HG03432 (cell line): ENCODE results near the gene CDC25C.
A peak's percentile ranks its signal among the peaks of the same experiment; 100 is the strongest.
"Not testable (repeated sequence)": the region's sequence is repeated elsewhere in the genome, so short reads cannot be mapped to it uniquely, and the experiment has no call there.

Experiments used
- ATAC-seq: cut with Tn5 transposase; IDR thresholded peaks from one replicate; pipeline ENCODE4 v1.9.1; 2021; ENCODE audit warnings: mild to moderate bottlenecking, moderate library complexity; ENCODE audit not compliant: unreplicated experiment

The CDC25C gene

DNA sequence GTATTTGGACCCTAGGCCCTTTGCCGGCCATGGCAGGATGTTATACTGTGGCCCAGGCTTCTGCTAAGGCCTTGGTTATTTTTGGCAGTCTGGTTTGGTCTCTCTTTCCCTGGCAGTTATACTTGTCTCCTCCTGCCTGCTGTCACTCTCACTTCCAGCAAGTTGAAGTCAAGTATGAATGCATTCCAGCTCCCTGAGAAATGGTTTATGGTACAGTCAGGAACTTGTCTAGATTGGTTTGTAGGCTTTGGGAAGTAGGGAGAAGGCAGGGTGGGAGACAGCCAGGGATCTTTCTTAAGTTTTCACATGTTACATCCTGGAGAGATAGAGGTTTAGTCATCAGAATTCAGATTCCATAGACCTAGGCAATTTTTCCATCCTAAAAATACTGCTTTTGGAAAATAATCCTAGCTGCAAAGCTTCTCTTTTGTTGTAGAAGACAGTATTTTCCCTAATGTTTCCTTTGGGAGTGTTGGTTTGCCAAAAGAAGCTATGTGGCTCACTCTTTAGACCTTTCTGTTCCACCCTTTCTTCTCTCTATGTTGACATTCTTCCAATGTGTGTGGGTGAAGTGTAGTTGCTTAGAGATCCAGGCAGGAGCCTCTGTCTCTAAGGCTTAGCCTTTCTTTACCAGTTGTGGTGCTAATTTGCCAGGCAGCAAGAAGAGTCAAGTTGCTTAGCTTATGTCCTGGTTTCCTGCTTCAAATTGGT, 18.4 kb upstream of the CDC25C start:
- ATAC-seq: no peak

DNA sequence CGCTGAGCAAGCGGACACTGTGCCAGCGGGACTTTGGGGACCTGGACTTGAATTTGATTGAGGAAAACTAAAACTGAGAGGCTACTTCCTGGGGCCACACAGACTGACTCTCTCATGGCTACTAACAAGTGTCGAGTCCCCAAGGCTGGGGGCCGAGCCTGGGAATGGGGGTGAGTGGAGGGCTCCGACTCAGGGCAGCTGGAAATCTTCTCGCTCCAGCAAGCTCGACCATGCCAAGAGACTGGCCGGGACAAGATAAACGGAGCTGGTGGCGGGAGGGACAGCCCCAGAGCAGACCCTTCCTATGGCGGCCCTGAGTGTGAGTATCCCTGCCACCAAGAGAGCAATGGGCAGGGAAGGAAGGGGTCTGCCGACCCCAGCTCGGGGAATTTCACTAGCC, 15.3 kb upstream of the CDC25C start:
- ATAC-seq: no peak

DNA sequence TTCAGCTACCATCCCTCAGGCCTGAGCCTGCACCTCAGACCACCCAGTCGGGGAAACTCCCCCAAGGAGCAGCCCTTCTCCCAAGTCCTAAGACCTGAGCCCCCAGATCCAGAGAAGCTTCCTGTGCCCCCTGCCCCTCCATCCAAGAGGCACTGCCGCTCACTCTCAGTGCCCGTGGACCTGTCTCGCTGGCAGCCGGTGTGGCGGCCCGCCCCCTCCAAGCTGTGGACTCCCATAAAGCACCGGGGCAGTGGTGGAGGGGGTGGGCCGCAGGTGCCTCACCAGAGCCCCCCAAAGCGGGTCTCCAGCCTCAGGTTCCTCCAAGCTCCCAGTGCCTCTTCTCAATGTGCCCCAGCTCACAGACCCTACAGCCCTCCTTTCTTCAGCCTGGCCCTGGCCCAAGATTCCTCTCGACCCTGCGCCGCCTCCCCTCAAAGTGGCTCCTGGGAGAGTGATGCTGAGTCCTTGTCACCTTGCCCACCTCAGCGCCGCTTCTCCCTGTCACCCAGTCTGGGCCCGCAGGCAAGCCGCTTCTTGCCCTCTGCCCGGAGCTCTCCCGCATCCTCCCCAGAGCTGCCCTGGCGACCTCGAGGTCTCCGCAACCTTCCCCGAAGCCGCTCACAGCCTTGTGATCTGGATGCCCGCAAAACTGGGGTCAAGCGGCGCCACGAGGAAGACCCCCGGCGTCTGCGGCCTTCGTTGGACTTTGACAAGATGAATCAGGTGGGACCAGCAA, 13.5 kb upstream of the CDC25C start:
- ATAC-seq: no peak

DNA sequence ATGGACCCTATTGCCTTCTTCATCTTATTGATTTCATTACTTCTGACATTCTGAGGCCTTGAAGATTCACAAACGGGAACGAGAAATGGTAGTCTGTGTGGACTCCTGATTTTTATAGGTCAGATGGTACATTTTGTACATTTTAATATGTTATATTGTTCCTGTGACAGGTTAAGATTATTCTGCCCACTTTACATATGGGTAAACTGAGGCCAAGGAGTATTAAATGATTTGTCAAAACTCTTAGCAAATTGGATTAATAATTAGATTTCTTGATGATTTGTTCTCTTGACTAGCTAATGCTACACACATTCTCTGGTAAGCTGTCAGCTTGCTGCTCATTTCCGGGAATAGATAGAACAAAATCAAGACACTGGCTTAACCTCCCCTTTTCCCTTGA, 8.4 kb upstream of the CDC25C start:
- no peak for ATAC-seq

DNA sequence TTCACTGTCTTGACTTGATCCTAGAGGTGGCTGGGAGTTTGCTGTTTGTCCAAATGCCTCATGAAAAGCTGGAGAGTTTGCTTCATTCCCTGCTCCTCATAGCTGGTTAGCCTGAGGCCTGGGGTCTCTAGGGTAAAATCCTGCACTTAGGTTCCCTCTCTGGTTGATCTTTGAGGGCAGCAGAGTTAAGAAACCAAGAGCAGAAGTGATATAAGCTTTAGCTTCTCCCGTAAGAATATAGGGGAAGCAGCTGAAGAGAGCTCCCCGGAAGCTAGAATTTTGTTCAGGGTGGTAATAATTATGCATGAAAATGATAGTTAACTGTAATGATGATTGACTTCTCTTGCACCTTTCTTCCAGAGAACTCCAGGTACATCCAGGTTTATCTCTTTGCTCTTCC, 7.9 kb upstream of the CDC25C start:
- ATAC-seq: no peak

DNA sequence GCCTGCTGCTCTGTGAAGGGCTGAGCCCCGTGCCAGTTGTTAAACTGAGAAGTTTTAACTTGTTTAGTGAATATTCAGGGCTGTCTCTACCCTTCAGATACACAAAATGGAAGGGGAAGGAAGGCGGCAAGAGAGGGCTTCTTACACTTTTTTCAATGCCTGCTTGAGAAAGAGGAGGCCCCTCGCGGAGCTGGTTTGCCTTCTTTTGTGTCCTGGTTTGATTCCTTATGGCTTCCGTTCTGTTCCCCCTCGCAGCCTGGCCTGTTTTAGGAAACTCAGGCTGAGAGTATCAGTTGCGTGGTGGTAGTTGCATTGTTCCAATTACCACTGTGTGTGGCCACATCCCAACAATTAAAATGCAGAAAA, 7.5 kb upstream of the CDC25C start:
- ATAC-seq: no peak

DNA sequence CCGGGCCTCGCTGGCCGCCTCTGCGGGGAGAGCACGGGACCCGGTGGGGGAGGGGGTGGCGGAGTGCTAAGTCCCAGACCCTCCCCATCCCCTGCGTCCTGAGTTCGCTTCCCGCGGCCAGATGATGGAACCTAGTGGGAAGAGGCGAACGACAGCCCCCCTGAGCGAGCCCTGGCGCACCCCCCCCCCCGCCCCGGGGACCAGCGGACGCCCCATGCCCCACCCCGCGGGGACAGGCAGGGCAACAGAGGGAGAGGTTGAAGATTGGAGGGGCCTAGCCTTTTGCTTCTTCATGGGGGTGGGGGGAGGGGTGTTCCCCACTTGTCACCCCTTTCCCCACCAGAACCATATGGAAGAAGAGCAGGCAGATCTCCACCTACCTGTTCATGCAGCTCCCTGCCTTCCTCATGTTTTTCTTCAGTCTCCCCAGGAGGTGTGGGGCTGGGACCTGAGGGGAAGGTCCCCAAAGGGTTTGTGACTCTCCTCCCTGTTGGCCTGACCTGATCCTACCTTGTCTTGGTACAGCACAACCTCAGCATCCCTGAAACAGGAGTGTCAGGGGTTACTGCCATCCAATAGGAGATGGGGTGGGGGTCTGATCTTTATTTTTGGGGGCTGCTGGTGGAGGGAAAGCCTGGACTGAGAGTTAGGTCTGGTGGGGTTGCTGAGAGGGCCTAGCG, 6.9 kb upstream of the CDC25C start:
- no peak for ATAC-seq

DNA sequence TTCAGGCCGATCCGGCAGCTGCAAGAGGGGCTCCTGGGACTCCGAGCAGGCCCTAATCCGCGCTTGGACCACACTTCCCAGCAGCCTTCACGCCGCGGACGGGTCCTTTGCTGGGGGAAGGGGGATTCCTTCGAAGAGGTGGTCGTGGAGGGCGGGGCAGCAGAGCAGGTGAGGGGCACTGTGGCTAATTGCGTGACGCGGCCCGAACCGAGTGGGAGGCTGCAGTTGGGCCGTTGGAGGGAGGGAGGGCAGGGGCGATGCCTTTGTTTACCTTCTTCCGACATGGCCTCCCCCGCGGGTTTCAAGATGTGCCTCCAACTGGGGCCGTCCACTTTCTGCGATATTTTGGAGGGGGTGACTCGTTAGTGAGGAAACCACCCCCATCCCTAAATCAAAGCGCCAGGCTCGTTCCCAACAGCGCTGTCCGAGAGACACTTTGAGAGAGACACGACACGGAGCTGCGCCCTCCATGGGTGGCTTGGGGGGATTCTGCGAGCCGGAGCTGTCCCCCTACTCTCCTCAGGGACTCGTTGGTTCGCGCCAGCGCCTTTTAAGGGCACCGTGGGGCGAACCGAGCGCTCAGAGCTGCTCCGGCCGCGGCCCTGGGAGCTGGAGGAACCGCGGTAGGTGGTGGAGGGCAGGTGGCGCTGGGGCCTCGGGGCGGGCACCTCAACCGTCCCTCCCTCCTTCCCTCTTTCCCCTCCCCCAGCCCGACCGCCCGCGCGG, 6.2 kb upstream of the CDC25C start, which contains the start of gene FAM53C:
FAM53C (plus strand) TSS at position 582 of the 726 bp plus-strand sequence. CDS start 3,070 bp downstream, outside the sequence.
- ATAC-seq: peak; percentile 85

DNA sequence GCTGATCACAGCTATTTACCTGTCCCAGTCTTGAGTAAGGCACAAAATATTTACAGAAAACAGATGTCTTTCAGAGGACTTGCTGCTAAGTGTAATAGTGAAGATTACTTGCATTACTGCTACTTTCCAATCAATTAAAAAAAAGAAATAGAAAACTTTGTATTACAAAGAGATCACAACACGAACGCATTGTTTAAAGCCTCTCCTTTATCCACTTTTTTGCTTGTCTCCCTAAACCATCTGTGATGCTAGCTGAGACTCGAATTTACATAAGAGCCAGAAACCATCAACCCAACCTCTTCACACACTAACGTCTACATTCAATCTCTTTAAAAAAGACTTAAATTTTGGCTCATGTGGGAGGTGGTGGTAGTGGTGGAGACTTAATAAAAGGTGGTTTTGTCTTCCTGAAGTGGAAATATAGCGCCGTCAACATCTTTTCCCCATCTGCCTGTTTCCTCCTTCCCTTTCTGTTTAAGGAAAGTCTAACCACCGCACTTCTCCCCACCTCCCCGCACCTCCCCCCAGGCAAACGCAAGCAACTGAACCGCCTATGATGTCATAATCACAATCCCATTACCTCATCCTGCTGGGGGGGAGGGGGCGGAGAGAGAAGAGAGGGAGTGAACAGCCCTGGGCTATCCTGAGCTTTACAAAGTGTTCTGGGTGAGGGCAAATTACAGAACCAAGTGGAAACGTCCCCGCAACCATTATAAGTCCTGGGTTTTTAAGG, 5.5 kb upstream of the CDC25C start:
- ATAC-seq: peak; percentile 26

DNA sequence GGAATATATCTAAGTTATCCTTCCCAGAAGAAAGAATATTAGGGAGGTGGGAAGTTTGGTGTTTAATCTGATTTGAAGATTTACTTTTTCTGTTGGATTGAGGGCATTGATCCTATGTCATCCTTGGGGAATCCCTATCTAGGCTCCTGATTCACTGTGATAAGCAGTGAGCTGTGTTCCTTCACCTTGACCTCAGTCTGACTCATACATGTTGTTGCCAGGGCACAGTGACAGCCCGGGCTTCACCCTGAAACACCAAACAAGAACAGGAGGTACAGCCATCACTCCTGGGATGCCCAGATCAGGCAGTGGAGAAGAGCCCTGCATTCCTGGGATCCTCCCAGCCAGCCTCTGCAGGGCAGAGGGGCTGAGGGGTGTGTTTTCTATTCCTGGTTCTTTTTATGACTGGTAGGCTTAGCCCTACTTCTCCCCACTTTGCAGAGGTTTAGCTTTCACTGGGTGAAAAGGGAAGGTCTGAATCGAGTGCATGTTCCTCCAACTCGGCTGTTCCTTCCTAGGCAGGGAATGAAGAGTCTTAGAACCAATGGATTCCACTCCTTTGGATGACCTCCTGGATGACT, 3.4 kb upstream of the CDC25C start:
- ATAC-seq: no peak

DNA sequence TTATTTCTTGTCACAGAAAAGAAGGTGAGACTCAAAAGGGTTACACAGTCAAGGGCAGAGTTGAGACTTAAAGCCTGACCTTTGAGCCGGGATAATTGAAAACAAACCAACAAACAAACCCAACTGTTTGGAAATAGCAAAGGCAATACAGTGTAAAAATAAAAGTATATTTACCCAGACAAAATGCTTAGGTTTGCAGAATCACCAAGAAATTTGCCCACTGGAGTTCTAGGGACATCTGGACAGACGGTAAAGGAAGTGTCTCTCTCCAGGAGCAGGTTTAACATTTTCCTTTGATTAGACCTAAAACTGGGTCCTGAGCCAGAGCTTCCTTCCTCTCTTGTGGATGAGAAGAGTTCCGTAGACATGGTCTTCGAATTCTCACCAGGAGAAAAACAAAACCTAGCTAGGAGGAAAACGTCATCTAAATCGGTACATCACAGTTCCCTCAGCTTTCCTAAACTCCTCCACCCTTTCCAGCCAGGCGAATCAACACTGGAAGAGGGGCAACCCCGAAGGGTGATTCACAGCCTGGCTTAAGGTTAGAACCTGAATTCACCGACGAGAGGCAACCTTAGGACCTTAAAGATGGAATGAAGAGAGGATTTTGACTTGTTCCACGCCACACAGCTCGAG, 673 bp downstream of the CDC25C start:
- no peak for ATAC-seq

DNA sequence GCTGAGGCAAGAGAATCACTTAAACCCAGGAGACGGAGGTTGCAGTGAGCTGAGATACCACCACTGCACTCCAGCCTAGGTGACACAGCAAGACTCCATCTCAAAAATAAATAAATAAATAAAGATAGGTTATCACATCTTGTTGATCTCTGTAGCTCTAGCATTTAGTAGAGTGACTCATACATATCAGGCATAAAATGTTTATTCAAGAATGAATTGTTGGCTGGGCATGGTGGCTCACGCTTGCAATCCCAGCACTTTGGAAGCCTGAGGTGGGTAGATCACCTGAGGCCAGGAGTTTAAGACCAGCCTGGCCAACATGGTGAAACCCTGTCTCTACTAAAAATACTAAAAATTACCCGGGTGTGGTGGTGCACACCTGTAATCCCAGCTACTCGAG, 13.4 kb downstream of the CDC25C start:
- not testable (repeated sequence) for ATAC-seq

DNA sequence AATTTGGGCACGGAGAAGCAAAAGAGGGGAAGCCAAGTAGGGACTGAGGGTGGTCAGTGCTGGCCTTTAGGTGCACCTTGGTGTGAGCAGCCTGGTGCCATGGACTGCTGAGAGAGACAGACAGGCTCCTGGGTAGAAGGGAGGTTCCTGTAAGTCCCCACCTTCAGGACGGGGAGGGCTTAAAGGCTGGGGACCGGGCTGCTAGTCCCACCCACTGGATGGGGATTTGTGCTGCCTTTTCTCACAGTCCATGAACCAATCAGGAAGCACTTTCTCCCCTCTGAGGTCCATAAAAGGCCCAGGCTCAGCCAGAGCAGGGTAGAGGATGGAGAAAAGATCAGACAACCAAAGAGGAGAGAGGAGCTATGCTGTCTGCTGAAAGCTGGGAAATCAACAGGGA, 15.2 kb downstream of the CDC25C start:
- ATAC-seq: no peak

DNA sequence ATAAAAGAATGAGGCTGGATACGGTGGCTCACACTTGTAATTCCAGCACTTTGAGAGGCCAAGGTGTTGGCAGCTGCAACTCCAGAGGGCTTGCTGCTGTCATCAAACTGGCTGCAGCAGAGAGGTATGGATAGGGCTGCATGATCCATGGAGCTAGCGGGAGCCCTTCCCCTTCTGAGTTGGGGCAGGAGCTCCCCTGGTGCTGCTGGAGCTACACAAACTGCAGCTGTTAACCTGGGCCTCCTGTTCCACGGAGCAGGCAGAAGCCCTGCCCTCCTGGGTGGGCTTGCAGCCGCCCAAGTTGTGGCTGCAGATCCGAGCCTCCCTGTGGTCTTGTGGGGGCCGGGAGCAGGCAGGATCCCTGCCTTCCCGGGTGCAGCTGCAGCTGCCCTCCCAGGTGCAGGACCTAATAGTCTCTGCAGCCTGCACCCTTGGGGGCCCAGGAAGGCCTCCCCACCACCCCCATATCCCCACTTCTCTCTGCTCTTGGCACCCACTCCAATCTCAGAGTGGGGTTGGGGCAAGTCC, 15.8 kb downstream of the CDC25C start:
- ATAC-seq: no peak

DNA sequence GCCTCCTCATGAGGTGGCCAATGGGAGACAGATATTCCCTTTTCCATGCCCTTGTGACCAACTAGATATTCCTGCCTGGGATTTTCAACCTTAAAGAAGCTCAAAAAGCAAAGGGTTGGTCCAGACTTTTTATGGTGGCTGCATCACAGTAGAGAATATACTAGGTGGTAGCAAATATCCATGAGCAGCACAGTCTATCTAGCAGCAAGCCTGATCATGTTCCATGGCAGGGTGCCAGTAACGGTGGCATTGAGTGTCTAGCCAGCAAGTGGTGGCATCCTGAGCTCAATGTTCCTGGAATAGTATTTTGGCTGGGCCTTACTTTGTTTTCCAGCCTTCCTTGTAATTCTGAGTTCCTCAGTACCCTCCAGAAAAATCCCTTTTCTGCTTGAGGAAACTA, 25.8 kb downstream of the CDC25C start:
- ATAC-seq: no peak

DNA sequence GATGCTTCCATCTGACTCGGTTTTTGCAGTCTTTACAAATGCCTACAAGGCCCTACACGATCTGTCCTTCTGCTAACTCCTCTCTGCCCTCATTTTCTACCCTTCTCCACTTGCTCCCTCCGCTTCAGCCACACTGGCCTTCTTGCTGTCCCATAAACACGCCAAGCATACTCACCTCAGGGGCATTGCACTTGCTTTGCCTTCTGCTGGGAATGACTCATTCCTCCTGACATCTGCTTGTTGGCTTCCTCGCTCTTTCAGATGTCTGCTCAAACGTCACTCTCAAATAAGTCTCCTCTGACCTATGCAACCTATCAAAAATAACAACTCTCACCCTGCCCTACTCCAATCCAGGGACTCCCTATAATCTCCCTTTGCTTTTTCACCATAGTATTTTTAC, 28.2 kb downstream of the CDC25C start:
- ATAC-seq: no peak

DNA sequence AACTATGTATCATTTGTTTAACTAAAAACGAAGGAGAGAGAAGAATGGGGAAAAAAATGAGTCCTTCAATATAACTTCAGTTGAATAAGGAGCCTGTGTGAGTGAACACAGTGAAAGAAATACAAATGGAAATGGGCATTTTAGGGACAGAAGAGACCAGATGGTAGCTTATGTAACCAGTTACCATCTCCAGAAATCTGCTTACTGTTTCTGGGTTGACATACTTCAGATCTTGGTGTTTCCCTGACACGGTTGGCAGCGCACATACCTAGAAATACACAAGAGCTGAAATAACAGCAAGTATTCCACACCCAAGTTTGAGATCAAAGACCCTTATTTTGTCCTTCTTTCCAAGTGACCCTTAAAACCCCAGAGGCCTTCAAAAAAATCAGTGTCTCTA, 42.3 kb downstream of the CDC25C start:
- no peak for ATAC-seq

DNA sequence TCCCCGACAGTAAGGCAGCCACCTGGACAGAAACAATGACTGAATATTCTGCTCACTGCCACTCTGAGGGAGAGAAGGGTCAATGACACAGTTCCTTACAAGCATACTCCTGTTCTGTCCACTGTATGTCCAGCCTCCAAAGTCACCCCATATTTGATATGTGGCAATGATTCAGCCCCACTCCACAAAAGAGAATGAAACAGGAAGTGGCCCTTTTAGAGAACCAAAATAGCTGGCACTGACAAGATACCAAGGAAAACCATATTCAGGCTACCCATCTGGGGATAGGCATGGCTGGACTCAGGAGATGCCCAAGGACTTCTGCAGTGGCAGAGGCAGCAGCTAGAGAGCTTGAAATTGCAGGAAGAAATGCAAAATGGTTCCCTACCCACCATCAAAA, 44.4 kb downstream of the CDC25C start:
- ATAC-seq: no peak

DNA sequence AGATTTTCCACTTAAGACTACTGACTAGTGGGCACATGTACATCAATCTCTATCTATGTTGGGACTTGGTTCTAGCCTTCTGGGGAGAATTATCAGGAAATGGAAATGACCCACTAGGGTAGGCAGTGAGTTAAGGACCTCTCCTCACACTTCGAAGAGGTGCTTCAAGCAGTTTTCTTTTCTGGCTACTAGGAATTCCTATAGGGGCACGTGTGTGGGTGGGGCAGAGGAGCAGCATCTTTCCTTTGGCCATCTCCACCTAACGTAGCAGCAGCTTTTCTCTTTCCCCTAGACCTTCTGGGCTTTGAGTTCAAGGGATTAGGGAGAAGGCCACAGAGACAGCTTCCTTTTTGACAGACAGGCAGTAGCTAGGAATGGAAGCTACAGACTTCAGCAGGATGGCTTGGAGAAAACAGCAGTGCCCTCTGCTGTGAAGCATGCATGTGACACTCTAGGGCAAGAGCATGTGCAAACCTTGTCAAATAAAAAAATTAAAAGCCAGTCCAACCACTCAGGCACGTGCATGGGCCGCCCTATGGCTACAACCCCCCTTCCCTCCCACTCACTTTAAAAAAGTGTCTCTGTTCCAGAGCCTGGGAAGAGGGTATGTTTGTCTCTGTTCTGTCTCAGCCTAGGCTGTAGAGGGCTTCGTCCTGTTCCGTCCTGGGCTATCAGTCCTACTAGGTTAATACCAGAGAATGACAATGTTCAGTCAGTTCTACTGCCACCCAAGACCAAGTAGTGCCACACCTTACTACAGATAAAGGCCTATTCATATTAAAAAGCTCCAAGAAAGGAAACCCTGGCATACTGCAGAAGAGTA, 48.5 kb downstream of the CDC25C start:
- no peak for ATAC-seq
